GM06990 (cell line): ENCODE results near the gene CACNA1F.

ENCODE experiments used
- DNase-seq: peaks from one replicate; pipeline ENCODE4 v3.0.0-alpha.2; 2011; ENCODE audit not compliant: insufficient read length; ENCODE audit errors: extremely low read depth
- H3K27me3 ChIP-seq: replicated peaks from 2 replicates; pipeline ENCODE4 v1.6.0; 2011; ENCODE audit warnings: low read length; ENCODE audit not compliant: control insufficient read depth, insufficient read depth
- H3K36me3 ChIP-seq: 2 replicates; pipeline ENCODE4 v1.5.1; 2011; ENCODE audit warnings: low read length; ENCODE audit not compliant: control insufficient read depth, insufficient read depth
- H3K4me3 ChIP-seq: replicated peaks from 2 replicates; pipeline ENCODE4 v1.5.1; 2011; ENCODE audit warnings: low read depth, mild to moderate bottlenecking, control low read depth, low read length
- TF ChIP-seq, protein P1 (sequence below): IDR thresholded peaks from 2 replicates; pipeline ENCODE4 v1.5.1; 2011; ENCODE audit warnings: low read length, control low read depth, mild to moderate bottlenecking, inconsistent platforms; ENCODE audit not compliant: insufficient read depth, poor library complexity, severe bottlenecking

The CACNA1F gene

DNA sequence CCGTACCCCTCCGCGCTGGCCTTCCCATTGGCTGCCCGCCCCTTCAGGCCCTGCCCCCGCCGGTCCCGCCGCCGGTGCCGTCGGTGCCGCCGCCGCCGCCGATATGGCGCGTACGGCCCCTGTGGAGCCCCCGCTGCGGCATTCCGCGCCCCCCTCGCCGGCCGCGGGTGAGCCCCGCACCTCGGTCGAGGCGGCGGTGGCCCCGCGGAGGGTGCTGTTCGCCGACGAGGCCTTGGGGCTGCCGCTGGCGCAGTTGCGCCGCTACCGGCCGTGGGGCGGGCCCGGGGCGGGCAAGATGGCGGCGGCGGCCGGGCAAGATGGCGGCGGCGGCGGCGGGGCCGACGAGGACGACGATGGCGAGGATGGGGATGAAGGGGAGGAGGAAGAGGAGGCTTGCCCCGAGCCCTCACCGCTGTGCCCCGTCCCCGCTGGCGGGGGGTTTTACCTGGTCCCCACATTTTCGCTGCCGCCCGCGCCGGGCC is 36.7 kb upstream of the CACNA1F start, which contains the start of gene PPP1R3F:
PPP1R3F (plus strand) TSS at position 27 of the 482 bp plus-strand sequence; CDS start at position 104, 77 bp downstream.
- TF ChIP-seq, protein P1, sequence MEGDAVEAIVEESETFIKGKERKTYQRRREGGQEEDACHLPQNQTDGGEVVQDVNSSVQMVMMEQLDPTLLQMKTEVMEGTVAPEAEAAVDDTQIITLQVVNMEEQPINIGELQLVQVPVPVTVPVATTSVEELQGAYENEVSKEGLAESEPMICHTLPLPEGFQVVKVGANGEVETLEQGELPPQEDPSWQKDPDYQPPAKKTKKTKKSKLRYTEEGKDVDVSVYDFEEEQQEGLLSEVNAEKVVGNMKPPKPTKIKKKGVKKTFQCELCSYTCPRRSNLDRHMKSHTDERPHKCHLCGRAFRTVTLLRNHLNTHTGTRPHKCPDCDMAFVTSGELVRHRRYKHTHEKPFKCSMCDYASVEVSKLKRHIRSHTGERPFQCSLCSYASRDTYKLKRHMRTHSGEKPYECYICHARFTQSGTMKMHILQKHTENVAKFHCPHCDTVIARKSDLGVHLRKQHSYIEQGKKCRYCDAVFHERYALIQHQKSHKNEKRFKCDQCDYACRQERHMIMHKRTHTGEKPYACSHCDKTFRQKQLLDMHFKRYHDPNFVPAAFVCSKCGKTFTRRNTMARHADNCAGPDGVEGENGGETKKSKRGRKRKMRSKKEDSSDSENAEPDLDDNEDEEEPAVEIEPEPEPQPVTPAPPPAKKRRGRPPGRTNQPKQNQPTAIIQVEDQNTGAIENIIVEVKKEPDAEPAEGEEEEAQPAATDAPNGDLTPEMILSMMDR, result no peak
- H3K36me3 ChIP-seq, result no peaks in the 10 kb centered on the region; the same call in 1 of the 2 replicates
- peak within 1 kb of the TSS; percentile 73 for H3K4me3 ChIP-seq
- H3K27me3 ChIP-seq, result no peaks in the 10 kb centered on the region
- DNase-seq, result no peak

DNA sequence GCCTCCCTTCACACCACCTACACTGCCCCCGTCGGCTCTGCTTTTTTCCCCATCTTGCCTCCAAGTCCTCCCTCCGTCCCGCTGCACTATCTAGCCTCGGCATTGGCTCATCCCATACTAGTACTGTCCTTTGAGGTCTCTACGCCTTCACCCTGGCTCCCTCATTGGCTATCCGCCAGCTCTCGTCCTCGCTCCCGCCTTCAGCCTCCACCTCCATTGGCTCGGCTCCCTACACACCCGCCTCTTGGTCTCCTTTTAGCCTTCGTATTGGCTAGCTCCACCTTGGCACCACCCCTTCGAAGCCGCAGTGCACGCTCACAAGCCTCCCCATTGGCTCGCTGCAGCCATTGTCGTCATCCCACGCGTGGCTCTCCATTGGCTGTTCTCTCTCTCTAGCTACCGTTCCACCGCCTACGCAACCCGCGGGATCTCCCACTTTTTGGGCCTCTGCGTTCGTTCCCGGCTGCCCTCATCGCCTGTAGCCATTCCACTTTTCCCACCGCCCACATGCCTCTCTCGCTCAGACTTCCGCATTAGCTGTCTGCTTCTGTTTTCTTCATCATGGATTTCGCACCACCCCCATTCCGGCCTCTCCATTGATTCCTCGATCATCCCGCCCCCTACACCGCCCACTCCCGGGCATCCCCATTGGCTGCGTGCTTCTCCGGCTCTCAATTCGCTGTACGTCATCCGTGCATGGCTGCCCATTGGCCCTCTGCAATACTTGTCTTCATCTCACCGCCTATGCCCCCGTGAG is 36.0 kb upstream of the CACNA1F start:
- H3K36me3 ChIP-seq, result no peaks in the 10 kb centered on the region; the same call in 1 of the 2 replicates
- H3K27me3 ChIP-seq, result no peaks in the 10 kb centered on the region
- DNase-seq, result peak; percentile 94
- H3K4me3 ChIP-seq, result peak overlapping the region; percentile 71
- TF ChIP-seq, protein P1, result no peak

DNA sequence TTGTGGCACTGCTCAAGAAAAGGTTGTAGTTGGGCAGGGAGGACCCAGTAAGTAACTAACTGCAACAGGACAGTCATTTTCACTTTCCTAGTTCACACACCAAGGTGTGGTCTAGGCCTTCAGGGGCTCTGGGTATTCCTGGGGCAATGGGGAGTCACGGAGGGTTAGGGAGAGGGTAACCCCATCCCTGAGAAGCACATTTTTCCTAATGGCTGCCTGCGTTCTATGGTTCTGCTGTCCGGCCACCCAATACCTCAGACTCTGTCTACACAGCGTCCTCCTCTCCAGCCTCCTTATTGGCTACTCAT is 35.5 kb upstream of the CACNA1F start:
- peak overlapping the region; percentile 71 for H3K4me3 ChIP-seq
- DNase-seq, result no peak
- TF ChIP-seq, protein P1, result no peak
- no peaks in the 10 kb centered on the region for H3K36me3 ChIP-seq
- H3K27me3 ChIP-seq, result no peaks in the 10 kb centered on the region

DNA sequence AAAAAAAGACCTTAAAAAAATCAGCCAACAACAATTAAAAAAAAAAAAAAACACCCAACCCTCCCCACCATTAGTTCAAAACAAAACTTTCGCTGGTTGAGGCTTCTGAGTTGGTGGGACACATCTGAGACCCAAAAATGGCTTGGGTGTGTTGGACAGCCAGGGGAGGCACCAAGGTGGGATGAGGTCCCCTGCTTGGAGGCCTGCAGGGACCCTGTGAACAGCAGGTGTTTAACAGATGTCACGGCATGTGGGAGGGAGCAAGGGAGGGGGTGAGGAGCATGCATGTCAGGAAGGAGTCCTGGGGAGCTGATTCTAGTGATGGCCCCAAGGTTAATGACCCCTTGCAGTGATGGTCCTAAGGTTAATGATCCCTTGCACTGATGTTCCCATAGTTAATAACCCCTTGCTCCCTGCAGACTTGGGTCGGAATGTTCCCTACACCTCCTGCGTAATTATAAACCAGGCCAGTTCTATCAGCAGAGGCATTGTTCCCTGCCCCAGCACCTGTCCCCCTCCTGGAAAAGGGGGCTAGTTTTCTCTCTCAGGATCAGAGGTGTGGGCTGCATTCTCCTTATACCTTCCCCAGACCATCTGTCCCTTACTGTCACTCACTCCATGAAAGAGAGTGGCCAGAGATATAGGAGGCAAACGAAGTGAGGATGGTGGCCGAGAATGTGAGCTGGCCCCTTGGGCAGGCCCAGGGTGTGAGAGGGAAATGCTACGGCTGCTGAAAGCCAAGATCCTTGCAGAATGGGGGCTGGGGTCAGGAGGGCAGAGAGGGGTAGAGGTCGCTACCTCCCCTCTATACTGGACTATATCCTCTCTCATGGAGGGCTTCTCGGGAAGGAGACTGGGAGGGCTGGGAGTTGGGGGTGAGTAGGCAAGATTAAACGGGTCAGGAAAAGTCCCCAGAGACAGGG is 33.6 kb upstream of the CACNA1F start:
- Histone ChIP-seq H3K36me3 (no peaks in the 10 kb centered on the region), H3K4me3 (no peak overlapping the region), H3K27me3 (no peaks in the 10 kb centered on the region)
- TF ChIP-seq, protein P1, result no peak
- no peak for DNase-seq

DNA sequence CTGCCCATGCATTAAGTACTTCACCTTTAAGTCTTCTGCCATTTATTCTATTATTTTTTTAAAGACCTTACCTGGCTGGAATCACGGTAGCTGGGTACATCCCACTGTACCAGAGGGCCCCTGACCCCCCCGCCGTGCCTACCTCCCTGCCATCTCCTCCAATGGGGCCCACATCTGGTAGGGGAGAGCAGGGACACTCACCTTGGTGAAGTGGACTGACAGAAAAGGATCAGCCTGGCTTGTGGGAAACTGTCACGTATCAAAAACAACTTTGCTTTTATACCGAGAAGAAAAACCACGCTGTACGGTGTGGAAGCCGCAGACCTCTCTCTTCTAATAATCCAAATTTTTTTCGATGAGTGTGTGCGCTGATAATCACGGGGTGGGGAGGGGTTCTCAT is 31.3 kb upstream of the CACNA1F start, which contains the start of gene FOXP3:
FOXP3 (minus strand) TSS at position 251 of the 400 bp plus-strand sequence. CDS start 6,205 bp downstream, outside the sequence.
- TF ChIP-seq, protein P1, result no peak
- Histone ChIP-seq H3K27me3 (no peaks in the 10 kb centered on the region), H3K36me3 (no peaks in the 10 kb centered on the region), H3K4me3 (no peak within 1 kb of the TSS)
- DNase-seq, result no peak
